Esophagus (tissue), 2 donors: ENCODE results near the gene ESPL1. TPM values are rescaled to one million over a fixed set of nuclear protein-coding genes. Genes with fewer than 3 reads are reported as not detected.

Experiments
- H3K27ac ChIP-seq, 2 donors: one replicate each; pipeline ENCODE4 v1.5.1; 2013; ENCODE audit warnings: low read depth in 2 of 2, mild to moderate bottlenecking in 2 of 2, inconsistent platforms in 1 of 2, low read length in 1 of 2, moderate library complexity in 1 of 2
- H3K27me3 ChIP-seq, 2 donors: one replicate each; pipeline ENCODE4 v1.6.1; 2013; ENCODE audit warnings: low read length in 2 of 2, control low read depth in 1 of 2, mild to moderate bottlenecking in 1 of 2; ENCODE audit not compliant: insufficient read depth in 2 of 2, control insufficient read depth in 1 of 2
- H3K36me3 ChIP-seq, 2 donors: one replicate each; pipeline ENCODE4 v1.6.1; 2013; ENCODE audit warnings: low read length in 1 of 2; ENCODE audit not compliant: control insufficient read depth in 2 of 2, insufficient read depth in 2 of 2
- H3K4me1 ChIP-seq, 2 donors: one replicate each; pipeline ENCODE4 v1.6.1; 2013; ENCODE audit warnings: low read length in 1 of 2; ENCODE audit not compliant: control insufficient read depth in 2 of 2, insufficient read depth in 2 of 2
- H3K4me3 ChIP-seq, 2 donors: one replicate each; pipeline ENCODE4 v1.5.1; 2013; ENCODE audit warnings: low read length in 2 of 2, mild to moderate bottlenecking in 2 of 2, low read depth in 1 of 2, moderate library complexity in 1 of 2
- H3K9me3 ChIP-seq, 2 donors: one replicate each; pipeline ENCODE4 v1.6.1; 2013; ENCODE audit warnings: mild to moderate bottlenecking in 2 of 2, low read depth in 1 of 2, low read length in 1 of 2, moderate library complexity in 1 of 2; ENCODE audit not compliant: control insufficient read depth in 2 of 2, insufficient read depth in 1 of 2
- WGBS, 2 donors: extraction: QIAGEN DNeasy Blood & Tissue Kit; methylation state at CpG; one replicate each; pipeline ENCODE4 v1.1.7; 2013; 5-methylcytosine and 5-hydroxymethylcytosine counted together
- polyA plus RNA-seq, 2 donors: library from polyadenylated mRNA; stranded (reverse); fragments of 200-250 nt; gene quantifications; one replicate each; pipeline ENCODE4 v1.2.3, GENCODE V29; 2013
- donor health status: healthy with polysubstance abuse.
- donor health status: Bipolar disorder and iron deficiency.

The ESPL1 gene
- polyA plus RNA-seq, 2 donors, result 43.8 to 66.1 TPM

GRCh38 chr12:53340398-53340797 is 72.3 kb downstream of the ESPL1 start:
- Histone ChIP-seq H3K4me1 (no peaks in the 10 kb centered on the region), H3K27me3 (no peaks in the 10 kb centered on the region)
- WGBS, 2 donors, result 83 to 85% methylated on average over 9 of the region's 9 CpGs

More at GRCh38 chr12:53340398-53340797, 72.3 kb downstream of the ESPL1 start:
- Histone ChIP-seq H3K36me3 (no peaks in the 10 kb centered on the region), H3K9me3 (no peaks in the 10 kb centered on the region), H3K27ac (no peak overlapping the region), H3K4me3 (no peak overlapping the region)

Other genes starting within 250 kb of the ESPL1 start
- gene TNS2, start 218.2 kb upstream of the ESPL1 start, polyA plus RNA-seq, result 10 to 100 TPM; 32.9 to 48.6 TPM
- 10 to 100 TPM; 16.1 to 24.1 TPM for gene SPRYD3, start 188.9 kb upstream of the ESPL1 start, polyA plus RNA-seq
- 10 to 100 TPM; 40.8 to 59.1 TPM for gene IGFBP6, start 170.6 kb upstream of the ESPL1 start, polyA plus RNA-seq
- gene SOAT2, start 164.8 kb upstream of the ESPL1 start, polyA plus RNA-seq, result under 1 TPM; 0.14 to 0.16 TPM
- 1 to 10 TPM; 4.7 to 5.3 TPM for gene ZNF740, start 87.6 kb upstream of the ESPL1 start, polyA plus RNA-seq
- gene CSAD, start 87.4 kb upstream of the ESPL1 start, polyA plus RNA-seq, result 10 to 100 TPM; 25.6 to 63.7 TPM
- gene ITGB7, start 61.0 kb upstream of the ESPL1 start, polyA plus RNA-seq, result 1 to 10 TPM; 7.5 to 8.0 TPM
- 100 to 1,000 TPM in 1 of 2 donors, 10 to 100 TPM in 1; 84.8 to 104 TPM for gene RARG, start 36.1 kb upstream of the ESPL1 start, polyA plus RNA-seq
- 100 to 1,000 TPM; 612 to 762 TPM for gene PFDN5, start 27.2 kb downstream of the ESPL1 start, polyA plus RNA-seq
- 10 to 100 TPM; 41.8 to 75.0 TPM for gene MYG1, start 31.4 kb downstream of the ESPL1 start, polyA plus RNA-seq
- 10 to 100 TPM; 31.4 to 41.2 TPM for gene AAAS, start 53.3 kb downstream of the ESPL1 start, polyA plus RNA-seq
- not detected for gene SP7, start 68.1 kb downstream of the ESPL1 start, polyA plus RNA-seq
- 10 to 100 TPM; 21.6 to 22.3 TPM for gene SP1, start 111.9 kb downstream of the ESPL1 start, polyA plus RNA-seq
- under 1 TPM in 1 of 2 donors, not detected in 1; 0.08 TPM for gene AMHR2, start 155.6 kb downstream of the ESPL1 start, polyA plus RNA-seq
- gene PRR13, start 173.4 kb downstream of the ESPL1 start, polyA plus RNA-seq, result 100 to 1,000 TPM in 1 of 2 donors, 10 to 100 TPM in 1; 73.8 to 119 TPM
- gene PCBP2, start 183.8 kb downstream of the ESPL1 start, polyA plus RNA-seq, result 100 to 1,000 TPM; 330 to 344 TPM
- 1 to 10 TPM; 6.2 to 8.5 TPM for gene MAP3K12, start 231.2 kb downstream of the ESPL1 start, polyA plus RNA-seq
- gene TARBP2, start 233.0 kb downstream of the ESPL1 start, polyA plus RNA-seq, result 10 to 100 TPM; 20.1 to 24.8 TPM
- under 1 TPM in 1 of 2 donors, not detected in 1; 0.12 TPM for gene NPFF, start 239.2 kb downstream of the ESPL1 start, polyA plus RNA-seq